HepG2 (cell line): ENCODE measurements around the gene THBS4. TPM values are rescaled to one million over a fixed set of nuclear protein-coding genes. Genes with fewer than 3 reads are reported as not detected.
"Not testable (repeated sequence)": the region's sequence is repeated elsewhere in the genome, so short reads cannot be mapped to it uniquely, and the experiment has no call there.

Experiments used
- ATAC-seq: fragments of 200-7000 bp; cut with Tn5 transposase; 3 replicates; pipeline ENCODE4 v1.9.1; 2020; ENCODE audit warnings: mild to moderate bottlenecking, moderate library complexity
- BruUV-seq: library from RNA; stranded (reverse); fragments of 400-500 nt; replicated peaks from 2 replicates; lab custom pipeline; 2021; lab: Mats Ljungman, UMichigan
- CTCF ChIA-PET: fragments of 300-600 bp; formaldehyde crosslinking; extraction: SDS; loops from one replicate; lab custom pipeline; 2021; ENCODE audit warnings: low total read pairs, inconsistent platforms, low intra/inter-chr PET ratio; lab: Yijun Ruan, JAX
- POLR2A ChIA-PET: fragments of 350-600 bp; sonication (Branson Sonifier 250); formaldehyde crosslinking; loops from one replicate; lab custom pipeline; 2020; ENCODE audit warnings: antibody characterized with exemption, inconsistent platforms; lab: Yijun Ruan, JAX
- DNase-seq: peaks from one replicate; pipeline ENCODE4 v3.0.0-alpha.2; 2015; ENCODE audit warnings: low spot score
- FAIRE-seq: peaks from 3 replicates; lab custom pipeline; 2011; peaks lifted over from hg19 to GRCh38; lab: Jason Lieb, UNC
- H2AFZ ChIP-seq: one replicate; pipeline ENCODE4 v1.6.1; 2011; ENCODE audit warnings: low read length, inconsistent platforms
- H3K27ac ChIP-seq: fragments of 300-600 bp; 3 replicates; pipeline ENCODE4 v1.8.0; 2011; ENCODE audit warnings: mixed run types, mild to moderate bottlenecking, mixed read lengths, low read length, inconsistent platforms; ENCODE audit not compliant: insufficient read depth; ENCODE audit errors: extremely low read length
- H3K27me3 ChIP-seq, 2 experiments: fragments of 200-600 bp in 1 of 2; 2 replicates in 1 of 2; 3 replicates in 1 of 2; pipeline versions ENCODE4 v1.6.0 to v1.8.0; 2011; ENCODE audit warnings: low read length in 2 of 2, mild to moderate bottlenecking in 2 of 2, moderate library complexity in 2 of 2, inconsistent platforms in 1 of 2; ENCODE audit not compliant: insufficient read depth in 2 of 2, control insufficient read depth in 1 of 2
- H3K36me3 ChIP-seq, 2 experiments: fragments of 200-600 bp in 1 of 2; replicated peaks in 1 of 2; 2 replicates in 1 of 2; 3 replicates in 1 of 2; pipeline versions ENCODE4 v1.5.1 to v1.8.0; 2011; ENCODE audit warnings: low read length in 2 of 2, inconsistent platforms in 1 of 2; ENCODE audit not compliant: insufficient read depth in 2 of 2, control insufficient read depth in 1 of 2
- H3K4me1 ChIP-seq: 2 replicates; pipeline ENCODE4 v1.5.1; 2012; ENCODE audit warnings: low read length, inconsistent platforms; ENCODE audit not compliant: insufficient read depth
- H3K4me2 ChIP-seq: 2 replicates; pipeline ENCODE4 v1.6.0; 2011; ENCODE audit warnings: low read depth, low read length, inconsistent platforms
- H3K4me3 ChIP-seq, 3 experiments: fragments of 200-600 bp in 1 of 3; sonication (generic), shearing (Covaris generic) in 1 of 3; replicated peaks in 1 of 3; 2 replicates each; pipeline ENCODE4 v1.5.1; 2011 to 2016; ENCODE audit warnings: low read length in 3 of 3, inconsistent platforms in 2 of 3, low read depth in 2 of 3, mild to moderate bottlenecking in 2 of 3, control low read depth in 1 of 3, mixed read lengths in 1 of 3; ENCODE audit not compliant: insufficient read depth in 1 of 3
- H3K79me2 ChIP-seq: one replicate; pipeline ENCODE4 v1.6.1; 2011; ENCODE audit warnings: low read length, inconsistent platforms; ENCODE audit not compliant: insufficient read depth
- H3K9ac ChIP-seq: 2 replicates; pipeline ENCODE4 v1.6.0; 2011; ENCODE audit warnings: mild to moderate bottlenecking, low read depth, low read length, inconsistent platforms; ENCODE audit not compliant: insufficient read depth
- H3K9me3 ChIP-seq: 2 replicates; pipeline ENCODE4 v1.5.1; 2012; ENCODE audit warnings: mild to moderate bottlenecking, low read length
- H4K20me1 ChIP-seq: 2 replicates; pipeline ENCODE4 v1.6.0; 2011; ENCODE audit warnings: inconsistent platforms, mild to moderate bottlenecking, low read length, moderate library complexity; ENCODE audit not compliant: insufficient read depth
- ARID3A ChIP-seq: IDR thresholded peaks from 2 replicates; pipeline ENCODE4 v1.6.1; 2012; ENCODE audit warnings: low read depth, low read length, improper control_type of control experiment
- CTCF ChIP-seq: sonication (generic); formaldehyde crosslinking; IDR thresholded peaks from 2 replicates; pipeline ENCODE4 v1.5.0; 2020; ENCODE audit warnings: mild to moderate bottlenecking, missing genetic modification reagents, moderate library complexity
- KLF16 ChIP-seq, 2 experiments: sonication (generic) in 1 of 2; formaldehyde crosslinking in 1 of 2; IDR thresholded peaks; 2 replicates each; pipeline versions ENCODE4 v1.6.1 to v1.8.0; 2016 to 2023; ENCODE audit warnings: missing genetic modification reagents in 2 of 2, missing compliant biosample characterization in 1 of 2
- RAD21 ChIP-seq: fragments of 450-650 bp; formaldehyde crosslinking; IDR thresholded peaks from 2 replicates; pipeline ENCODE4 v1.5.0; 2020; ENCODE audit warnings: mild to moderate bottlenecking
- SMC3 ChIP-seq: IDR thresholded peaks from 2 replicates; pipeline ENCODE4 v1.6.1; 2011; ENCODE audit warnings: low read length, improper control_type of control experiment
- STAG1 ChIP-seq: sonication (generic); formaldehyde crosslinking; IDR thresholded peaks from 2 replicates; pipeline ENCODE4 v1.4.0; 2020; ENCODE audit warnings: missing genetic modification reagents
- TEAD3 ChIP-seq: optimal IDR thresholded peaks from 2 replicates; pipeline ENCODE3; 2016; ENCODE audit warnings: borderline replicate concordance
- ZNF770 ChIP-seq: sonication (generic); formaldehyde crosslinking; IDR thresholded peaks from 2 replicates; pipeline ENCODE4 v1.5.0; 2020; ENCODE audit warnings: mild to moderate bottlenecking, missing genetic modification reagents
- ZSCAN5A ChIP-seq: sonication (generic); formaldehyde crosslinking; IDR thresholded peaks from 2 replicates; pipeline ENCODE4 v1.8.0; 2022; ENCODE audit warnings: mild to moderate bottlenecking, missing genetic modification reagents, borderline replicate concordance
- WGBS: methylation state at CpG from one replicate; pipeline ENCODE4 v1.1.6; 2017; ENCODE audit warnings: low lambda C conversion rate; 5-methylcytosine and 5-hydroxymethylcytosine counted together
- in situ Hi-C: cut with HindIII; loops from 2 replicates; pipeline ENCODE4 v1.10.0; 2017; ENCODE audit warnings: low pct_unique_long_range_greater_than_20kb; ENCODE audit not compliant: extremely low pct_ligation_motif_present
- intact Hi-C: fragments of 100-400 bp; cut with micrococcal nuclease; formaldehyde crosslinking; loops from one replicate; pipeline ENCODE4 v1.10.0; 2022; ENCODE audit not compliant: unreplicated experiment
- polyA plus RNA-seq, 8 experiments: library from polyadenylated mRNA; depleted of rRNA in 3 of 8; stranded (reverse) in 7 of 8; unstranded in 1 of 8; fragments of >200 nt; fragmentation: Illumina TruSeq in 4 of 8; extraction: Trizol in 4 of 8; gene quantifications; 2 replicates each; pipeline versions ENCODE4 v1.2.1 to v1.2.3, GENCODE V29; 2011 to 2016; ENCODE audit warnings: low read depth in 4 of 8, missing spikeins in 1 of 8, mixed read lengths in 1 of 8; ENCODE audit not compliant: insufficient read depth in 1 of 8
- total RNA-seq, 5 experiments: library from RNA; depleted of rRNA; stranded (reverse); fragments of >200 nt; fragmentation: Illumina TruSeq; extraction: Trizol; gene quantifications; 2 replicates each; pipeline ENCODE4 v1.2.3, GENCODE V29; 2016; ENCODE audit warnings: low read depth in 1 of 5

Gene THBS4
- total and polyA plus RNA-seq, 2 of the 13 experiments (the other 11 are each of a cell fraction or from before 2014, with no cell fraction given): 0.60 to 1.2 TPM

GRCh38 chr5:80091792-80092192, 56.6 kb downstream of the THBS4 start:
- H3K4me1 ChIP-seq: peaks cover 59% of the 10 kb centered on the region
- not testable (repeated sequence) for H3K79me2 ChIP-seq, BruUV-seq, FAIRE-seq, H3K9me3 ChIP-seq, H3K27me3 ChIP-seq, H3K27ac ChIP-seq, H3K9ac ChIP-seq, H2AFZ ChIP-seq, H3K36me3 ChIP-seq
- DNase-seq: peak; percentile 45
- in situ Hi-C loops (loop anchor here (5.0 kb wide), 1 partner anchor 166 kb away; the partner anchor contains the start of gene SERINC5), intact Hi-C loops (loop anchor here (1.0 to 5.0 kb wide), 5 partner anchors 61 to 216 kb away; partner anchors contain the start of gene SERINC5)
- CTCF ChIA-PET: interaction anchor here (1.1 to 2.9 kb wide), 3 partner anchors 93 to 216 kb away, joined by 4 to 22 read pairs (median 12); no protein-coding TSS in a partner anchor
- peak overlapping the region; percentile 49; the same call in 1 of the 2 replicates for H3K4me2 ChIP-seq
- POLR2A ChIA-PET: interaction anchor here (0.9 to 1.5 kb wide), 4 partner anchors 14 to 216 kb away, joined by 3 to 24 read pairs (median 6); partner anchors contain the start of gene SERINC5
- ATAC-seq: 0 out of 3 replicates have a peak, but pooled peaks have one; percentile 4
- WGBS: 29% methylated on average over 15 of the region's 15 CpGs
- TF ChIP-seq ZNF770 (peak; percentile 27; the same call in 1 of the 2 replicates), ARID3A (peak; percentile 49; the same call in 1 of the 2 replicates), CTCF (CRISPR knock-in tag) (peak; percentile 76), STAG1 (peak; percentile 87), RAD21 (CRISPR knock-in tag) (peak; percentile 75), ZSCAN5A (CRISPR knock-in tag) (0 out of 2 replicates have a peak, but pooled peaks have one; percentile 7), SMC3 (peak; percentile 80), TEAD3 (CRISPR knock-in tag) (peak; percentile 39), KLF16 (CRISPR knock-in tag; IDR thresholded peaks at IDR 0.05) (0 out of 4 replicates have a peak, but pooled peaks of 1 of the 2 experiments have one; percentile 24)
- TF ChIP-seq, all 625 proteins: peak for 9; not testable (repeated sequence) for 616
- H4K20me1 ChIP-seq, H3K4me3 ChIP-seq: not testable (repeated sequence)
